ENCODE data around the gene AUTS2.

Gene AUTS2

GRCh38 chr7:69738396-69738951 is 140.2 kb downstream of the AUTS2 start:
- DNase-seq, result no peak

DNA sequence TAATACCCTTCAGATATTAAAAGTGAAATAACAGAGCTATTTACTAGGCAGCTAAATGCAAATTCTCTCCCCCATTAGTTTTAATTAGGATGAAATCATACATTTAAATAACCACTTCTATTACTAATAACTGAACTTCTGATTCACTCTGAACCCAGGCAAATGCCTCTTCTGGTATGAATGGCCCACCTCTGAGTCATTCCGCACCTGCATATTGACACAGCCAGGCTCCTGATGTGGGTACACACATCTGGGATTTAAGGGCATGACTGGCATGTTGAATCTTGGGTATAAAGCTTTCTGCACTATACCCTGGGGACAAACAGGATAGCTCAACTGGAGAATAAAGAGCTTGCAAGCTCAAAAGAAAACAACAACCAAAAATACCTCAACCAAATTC is 140.9 kb downstream of the AUTS2 start:
- DNase-seq, result no peak

DNA sequence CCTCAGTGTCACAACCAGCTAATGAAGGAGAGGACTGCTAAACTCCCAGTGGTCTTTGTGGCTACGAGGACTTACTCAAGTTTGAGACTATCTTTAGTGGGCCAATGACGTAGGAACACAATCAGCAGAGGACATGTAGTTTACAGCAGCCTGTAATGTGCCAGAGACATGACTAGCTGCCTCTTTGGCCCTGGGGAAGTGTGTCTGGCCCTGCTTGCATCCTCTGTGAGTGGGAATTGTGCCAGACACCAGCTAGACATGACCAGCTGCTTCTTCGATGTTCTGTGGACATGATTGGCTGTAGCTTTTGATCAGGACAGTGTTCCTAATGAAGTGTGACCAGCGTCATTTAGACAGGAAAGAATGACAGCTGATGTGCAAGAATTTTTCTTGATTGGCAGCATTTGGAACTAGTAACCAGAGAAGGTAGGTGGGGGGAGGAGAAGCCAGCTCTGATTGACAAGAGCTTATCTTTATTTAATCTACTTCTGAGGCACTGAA is 141.7 kb downstream of the AUTS2 start:
- no peak for DNase-seq

DNA sequence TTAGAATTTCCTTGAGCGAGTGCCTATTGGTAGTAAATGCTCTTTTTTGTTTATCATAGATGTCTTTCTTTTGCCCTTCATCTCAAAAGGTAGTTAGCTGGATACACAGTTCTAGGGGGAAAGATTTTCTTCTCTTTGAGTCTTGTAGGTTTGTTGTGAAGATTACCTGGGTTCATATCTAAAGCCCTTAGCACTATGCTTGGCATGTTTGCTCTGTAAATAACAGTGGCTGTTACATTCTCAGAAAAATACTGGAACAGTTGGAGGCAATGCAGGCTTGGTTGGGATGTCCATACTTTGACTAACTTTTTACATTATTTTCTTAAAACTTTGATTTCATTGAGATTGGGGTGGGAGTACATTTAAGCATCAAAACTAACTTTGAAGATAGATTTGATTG is 144.0 kb downstream of the AUTS2 start:
- no peak for DNase-seq

DNA sequence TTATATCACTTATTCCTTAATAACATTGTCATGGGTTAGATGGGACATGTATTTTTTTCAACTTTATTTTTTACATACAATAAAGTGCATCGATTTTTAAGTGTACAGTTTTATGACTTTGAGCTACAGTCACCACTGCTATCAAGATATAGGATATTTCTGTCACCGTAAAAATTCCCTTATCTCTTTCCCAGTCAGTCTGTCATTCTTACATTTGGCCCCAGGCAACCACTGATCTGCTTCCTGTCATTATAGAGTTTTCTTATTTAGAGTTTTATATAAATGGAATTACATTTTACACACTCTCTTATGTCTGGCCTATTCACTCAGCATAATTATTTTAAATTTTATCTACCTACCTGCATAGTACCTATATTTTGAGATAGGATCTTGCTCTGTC is 145.2 kb downstream of the AUTS2 start:
- DNase-seq, result no peak

DNA sequence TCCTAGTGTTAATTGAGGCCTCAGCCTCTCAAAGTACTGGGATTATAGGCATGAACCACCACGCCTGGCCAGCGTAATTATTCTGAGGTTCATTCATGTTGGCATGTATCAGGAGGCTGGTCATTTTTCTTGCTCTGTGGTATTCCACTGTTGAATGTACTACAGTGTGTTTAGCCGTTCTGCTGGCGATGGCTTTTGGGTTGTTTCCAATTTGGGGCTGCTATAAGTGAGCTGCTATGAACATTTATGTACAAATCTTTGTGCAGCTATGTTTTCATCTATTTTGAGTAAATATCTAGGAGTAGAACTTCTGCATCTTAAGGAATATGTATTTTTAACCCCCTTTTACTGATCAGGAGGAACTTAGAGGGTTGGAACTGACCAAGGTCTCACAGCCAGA is 145.8 kb downstream of the AUTS2 start:
- DNase-seq, result no peak

DNA sequence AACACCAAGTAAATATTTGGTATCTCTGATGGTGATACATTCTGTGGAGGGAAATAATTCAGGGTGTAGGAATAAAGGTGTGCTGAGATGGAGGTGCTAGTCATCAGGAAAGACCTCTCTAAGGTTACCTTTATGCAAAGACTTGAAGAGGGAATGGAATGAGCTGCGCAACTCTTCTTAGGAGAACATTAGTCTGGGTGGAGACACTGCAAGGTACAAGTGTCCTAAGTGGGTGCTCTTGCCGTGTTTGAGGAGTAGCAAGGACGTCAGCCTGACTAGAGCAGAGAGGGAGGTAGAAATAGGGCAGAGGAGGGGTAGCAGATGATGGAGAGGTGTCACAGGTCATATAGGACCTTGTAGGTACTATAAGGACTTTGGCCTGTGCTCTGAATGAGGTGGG is 148.1 kb downstream of the AUTS2 start:
- DNase-seq, result no peak

DNA sequence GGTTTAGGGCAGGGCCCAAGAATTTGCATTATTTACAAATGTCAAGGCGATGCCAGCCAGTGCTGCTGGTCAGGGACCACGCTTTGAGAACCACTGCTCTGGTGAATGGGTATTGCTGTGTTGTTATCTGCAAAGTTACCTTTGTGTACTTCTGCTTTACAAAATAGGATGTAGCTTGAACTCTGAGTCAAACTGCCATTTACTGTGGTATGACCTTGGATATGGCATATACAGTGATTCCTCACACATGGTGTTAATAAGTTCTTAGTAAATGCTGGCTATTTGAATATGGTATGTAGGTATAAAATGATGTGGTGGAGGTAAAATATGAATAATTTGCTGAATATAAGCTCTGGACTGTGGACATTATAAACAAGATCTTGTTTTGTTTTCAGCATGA is 148.9 kb downstream of the AUTS2 start:
- DNase-seq, result no peak

- DNase-seq, result no peak
Measured at GRCh38 chr7:69748530-69748929, 150.3 kb downstream of the AUTS2 start.

DNA sequence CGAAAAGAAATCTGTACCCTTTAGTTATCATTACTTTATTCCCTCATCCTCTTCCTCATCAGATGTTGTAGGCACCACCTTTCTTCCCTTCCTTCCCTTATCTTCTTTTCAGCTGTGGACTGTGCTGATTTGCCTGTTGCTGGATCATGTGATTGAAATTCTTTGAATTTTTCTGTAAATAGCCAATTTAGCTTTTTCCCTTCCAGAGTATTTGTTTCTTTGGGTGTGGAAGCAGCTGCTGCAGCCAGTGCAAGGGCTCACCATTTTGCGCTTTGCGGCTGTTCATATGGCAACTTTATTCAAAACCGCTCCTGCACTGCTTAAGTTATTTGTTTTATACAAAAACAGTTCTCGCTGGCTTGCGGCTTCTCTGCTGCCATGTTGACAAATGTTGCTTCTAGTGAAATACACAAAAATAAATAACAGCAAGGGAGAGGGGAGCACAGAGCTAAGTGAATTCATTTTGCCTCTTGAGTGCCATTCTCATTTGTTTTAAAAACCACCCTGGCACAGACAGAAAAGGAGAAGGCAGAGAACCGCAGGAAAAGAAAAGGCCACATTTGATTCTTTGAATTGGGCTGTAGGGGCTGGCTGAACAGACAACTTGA is 151.2 kb downstream of the AUTS2 start:
- no peak for DNase-seq

DNA sequence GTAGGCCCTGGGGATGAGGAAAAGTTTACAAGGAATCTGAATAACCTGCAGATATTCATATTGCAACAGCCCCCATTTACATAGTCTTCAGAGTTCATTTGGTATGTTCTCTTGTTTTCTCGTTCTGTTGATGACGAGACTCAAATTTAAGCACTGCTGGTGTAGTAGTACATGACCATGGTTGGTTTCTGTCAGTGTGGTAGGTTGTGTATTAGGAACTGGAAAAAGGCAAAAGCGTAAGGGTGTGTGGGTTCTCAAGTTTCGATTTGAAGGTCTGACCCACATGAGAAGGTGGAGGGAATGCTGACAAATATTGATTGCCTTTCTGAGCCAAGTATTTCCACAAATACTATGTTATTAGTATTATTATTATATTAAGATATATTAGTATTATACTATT is 151.7 kb downstream of the AUTS2 start:
- no peak for DNase-seq

- no peak for DNase-seq
Measured at GRCh38 chr7:69751026-69751425, 152.8 kb downstream of the AUTS2 start.

DNA sequence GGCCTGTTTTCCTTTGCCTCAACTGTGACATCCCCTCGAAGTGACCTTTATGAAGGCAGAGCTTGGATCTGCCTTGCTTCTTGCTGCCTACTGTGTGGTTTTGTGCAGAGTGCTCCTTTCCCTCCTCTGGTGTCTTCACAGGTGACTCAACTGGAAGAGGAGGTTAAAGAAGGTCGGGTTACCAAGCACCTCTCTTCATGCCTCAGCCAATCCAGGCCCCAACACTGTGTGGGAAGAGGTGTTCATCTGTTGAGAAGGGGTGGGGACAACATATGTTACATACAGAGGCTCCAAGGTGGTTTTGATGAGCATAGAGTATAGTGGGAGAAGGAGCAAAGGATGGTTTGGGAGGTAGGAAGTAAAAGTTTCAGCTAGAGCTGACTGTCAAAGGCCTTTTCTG is 155.7 kb downstream of the AUTS2 start:
- DNase-seq, result no peak

GRCh38 chr7:69754476-69754875 is 156.2 kb downstream of the AUTS2 start:
- DNase-seq, result no peak

DNA sequence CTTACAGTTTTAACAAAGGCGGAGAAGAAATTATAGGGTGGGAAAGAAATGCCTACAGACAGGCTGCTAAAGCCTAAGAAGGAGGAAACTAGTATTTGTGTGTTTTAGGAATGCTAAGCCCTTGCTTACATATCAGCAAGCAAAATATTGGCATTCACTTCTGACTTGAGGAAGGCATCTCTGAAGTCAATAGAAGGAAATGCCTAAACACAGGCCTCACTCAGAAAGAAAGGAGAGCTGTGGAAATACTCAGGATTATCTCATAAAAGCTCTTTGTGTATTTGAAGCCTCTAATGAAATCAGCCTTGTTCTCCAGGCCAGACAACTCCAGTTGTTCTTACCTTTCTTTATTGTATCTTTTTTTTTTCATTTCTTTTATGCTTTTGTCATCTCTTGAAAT is 158.0 kb downstream of the AUTS2 start:
- no peak for DNase-seq

DNA sequence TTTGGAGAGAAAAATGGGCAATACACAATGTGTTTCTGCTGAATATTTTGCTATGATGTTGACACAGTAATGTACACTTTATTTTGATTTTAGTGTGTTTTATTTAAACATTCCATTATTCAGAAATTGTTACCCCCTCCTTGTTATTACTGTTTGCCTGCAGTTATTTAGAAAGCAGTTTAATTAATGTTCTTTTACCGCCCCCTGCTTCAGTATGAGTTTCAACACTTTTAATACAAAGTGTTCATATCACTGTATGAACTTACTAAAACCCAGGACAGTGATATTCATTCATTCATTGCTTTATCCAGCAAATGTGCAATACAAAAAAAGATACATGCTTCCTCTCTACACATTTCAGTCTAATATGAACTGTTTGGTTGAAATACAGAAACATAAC is 159.3 kb downstream of the AUTS2 start:
- DNase-seq, result no peak

DNA sequence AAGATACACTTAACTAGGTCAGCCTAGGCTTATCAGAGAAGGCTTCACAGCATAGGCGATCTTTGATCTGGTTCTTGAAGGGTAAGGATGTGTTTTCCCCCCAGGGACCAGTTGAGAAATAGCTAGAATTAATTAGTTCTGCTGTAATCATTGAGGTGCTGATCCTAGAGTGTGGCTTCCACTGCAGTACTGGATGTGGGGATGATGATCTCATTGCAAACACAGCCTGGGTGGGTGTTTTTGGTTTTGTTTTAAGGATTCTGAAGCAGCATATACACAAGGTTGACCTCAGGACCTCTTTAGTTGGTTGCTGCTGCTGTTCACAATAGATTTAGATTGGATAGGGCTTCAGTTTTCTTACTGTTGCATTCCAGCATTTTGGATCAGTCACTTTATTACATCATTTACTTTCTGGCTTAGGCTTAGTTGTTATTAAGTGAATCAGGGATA is 159.7 kb downstream of the AUTS2 start:
- DNase-seq, result no peak

DNA sequence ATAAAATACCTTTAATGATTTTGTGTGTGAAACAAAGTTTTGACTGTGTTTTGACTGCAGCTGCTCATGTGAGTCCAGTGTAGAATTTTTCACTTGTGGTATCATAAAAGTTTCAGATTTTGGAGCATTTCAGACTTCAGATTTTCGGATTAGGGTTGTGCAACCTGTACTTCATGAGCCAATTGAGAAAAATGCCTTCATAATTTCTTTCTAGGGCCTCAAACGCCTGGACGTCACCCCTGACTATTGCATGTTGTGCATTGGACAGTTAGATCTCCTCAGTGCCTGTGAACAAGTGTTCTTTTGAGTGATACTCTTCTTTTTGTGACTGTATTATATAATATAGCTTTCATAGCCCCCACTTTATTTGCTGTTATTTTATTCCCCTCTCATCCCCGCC is 161.1 kb downstream of the AUTS2 start:
- DNase-seq, result no peak

- DNase-seq, result no peak
Measured at GRCh38 chr7:69761290-69761922, 163.1 kb downstream of the AUTS2 start.

DNA sequence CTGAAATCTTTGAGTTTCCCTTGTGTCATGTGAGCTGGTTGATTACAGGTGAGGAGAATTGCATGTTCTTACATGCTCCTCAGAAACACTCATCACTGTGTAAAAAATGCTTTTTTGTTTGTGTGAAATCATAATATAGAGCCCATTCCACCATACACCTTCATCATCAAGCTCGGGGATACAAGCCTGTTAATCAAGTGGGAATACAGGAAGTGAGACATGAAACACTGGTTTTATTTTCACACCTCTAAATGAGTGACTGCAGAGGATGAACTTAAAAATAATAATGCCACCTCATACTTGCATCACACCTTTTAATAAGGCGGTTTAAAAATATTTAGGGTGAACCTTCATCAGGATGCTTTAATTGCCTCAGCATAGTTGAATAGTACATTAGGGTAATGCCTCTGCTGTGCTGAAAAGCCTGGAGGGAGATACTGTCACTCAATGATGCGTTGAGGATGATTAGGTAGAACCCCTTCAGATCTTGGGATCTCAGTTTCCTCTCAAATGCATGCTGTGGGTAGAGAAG is 164.6 kb downstream of the AUTS2 start:
- no peak for DNase-seq

GRCh38 chr7:69763513-69763912 is 165.2 kb downstream of the AUTS2 start:
- no peak for DNase-seq

GRCh38 chr7:69764147-69764546 is 165.9 kb downstream of the AUTS2 start:
- DNase-seq, result no peak

DNA sequence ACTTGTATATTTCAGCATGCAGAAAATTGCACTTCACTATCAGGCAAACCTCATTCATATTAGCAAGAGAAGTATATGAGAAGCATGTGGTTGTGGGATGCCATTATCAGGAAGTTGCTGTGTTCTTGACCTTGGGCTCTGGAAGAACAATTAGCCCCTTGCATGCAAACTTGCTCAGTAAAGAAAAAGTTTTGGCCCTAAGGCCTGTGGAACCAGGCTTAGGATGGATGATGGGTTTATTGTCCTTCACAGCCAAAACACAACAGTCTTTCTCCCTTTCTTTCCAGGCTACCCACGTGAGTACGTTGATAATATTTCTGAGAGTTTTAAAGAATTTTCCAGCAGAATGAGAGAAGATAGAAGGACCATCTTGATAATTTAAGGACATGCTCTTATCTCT is 166.4 kb downstream of the AUTS2 start:
- no peak for DNase-seq

DNA sequence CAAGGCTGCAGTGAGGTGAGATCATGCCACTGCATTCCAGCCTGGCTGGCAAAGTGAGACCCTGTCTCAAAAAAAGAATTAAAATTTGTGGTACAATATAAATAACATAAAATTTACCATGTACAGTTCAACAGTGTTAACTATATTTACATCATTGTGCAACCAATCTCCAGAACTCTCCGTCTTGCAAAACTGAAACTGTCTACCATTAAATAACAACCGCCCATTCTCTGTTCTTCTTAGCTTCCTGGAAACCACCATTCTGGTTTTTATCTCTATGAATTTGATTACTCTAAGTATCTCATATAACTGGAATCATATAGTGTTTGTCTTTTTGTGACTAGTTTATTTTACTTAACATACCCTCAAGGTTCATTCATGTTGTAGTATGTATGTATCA is 167.6 kb downstream of the AUTS2 start:
- DNase-seq, result no peak

All from activated effector memory CD4-positive, alpha-beta T cell treated with anti-CD3 and anti-CD28 coated beads, Interleukin-2, amount 50 U/mL, for 16 hours (primary cell).